HL-60/S4 treated with retinoic acid at 250 ng/mL for 4 days and 3 days (cell line): ENCODE results near the gene ICE2.

Experiments used
- in situ Hi-C: fragments of 300-500 bp; cut with MboI; formaldehyde crosslinking; loops from 2 replicates; pipeline ENCODE4 v1.7.0; 2022; ENCODE audit warnings: low sequenced_read_pairs

ICE2 gene

DNA sequence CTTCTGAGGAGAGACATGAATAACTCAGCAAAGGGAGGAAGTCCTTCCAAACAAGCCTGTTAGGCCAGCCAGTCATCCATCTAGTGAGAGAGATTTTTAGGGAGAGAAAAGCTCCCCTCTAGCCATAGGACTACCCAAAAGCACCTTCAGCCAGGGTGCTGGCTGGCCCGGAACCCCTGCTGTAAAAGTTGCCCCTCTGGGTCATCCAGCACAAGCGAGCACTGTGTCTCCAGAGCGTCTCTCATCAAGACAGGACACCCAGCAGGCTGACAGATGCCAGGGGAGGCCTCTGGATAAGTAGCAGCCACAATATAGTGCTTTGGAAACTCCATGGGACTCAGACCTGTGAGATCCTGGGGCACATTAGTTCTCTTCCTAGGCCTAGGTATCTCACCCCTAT, 105.6 kb downstream of the ICE2 start:
- in situ Hi-C loops: no loop called here

DNA sequence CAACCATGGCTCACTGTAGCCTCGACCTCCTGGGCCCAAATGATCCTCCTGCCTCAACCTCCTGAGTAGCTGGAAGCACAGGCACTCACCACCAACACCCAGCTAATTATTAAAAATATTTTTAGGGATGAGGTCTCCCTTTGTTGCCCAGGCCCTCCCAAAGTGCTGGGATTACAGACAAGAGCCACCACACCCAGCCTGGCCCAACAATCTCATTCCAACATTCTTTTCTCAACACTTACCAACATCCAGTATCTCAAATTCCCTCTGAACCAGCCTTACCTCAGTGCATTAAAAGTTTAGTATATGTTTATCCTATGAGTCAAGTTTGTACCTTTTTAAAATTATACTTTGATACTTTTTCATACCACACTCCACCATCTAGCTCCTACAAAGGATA, 106.2 kb downstream of the ICE2 start:
- in situ Hi-C loops: no loop called here

DNA sequence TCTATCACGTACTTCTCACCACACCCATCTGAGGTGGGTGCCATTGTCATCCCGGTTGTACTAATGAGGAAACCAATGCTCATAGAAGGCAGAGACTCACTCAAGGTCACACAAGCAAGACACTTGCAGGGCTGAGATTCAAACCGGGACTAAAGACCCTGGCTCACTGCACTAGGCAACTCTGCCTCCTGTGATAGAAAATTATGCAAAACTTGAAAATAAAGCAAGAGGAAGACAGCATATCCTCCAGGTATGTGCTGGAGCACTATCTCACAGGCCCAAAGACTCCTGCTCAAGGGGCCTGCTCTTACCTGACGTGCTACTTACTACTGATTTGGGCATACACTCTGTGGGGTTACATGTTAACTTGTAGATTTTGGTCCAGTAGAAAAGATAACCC, 106.7 kb downstream of the ICE2 start:
- in situ Hi-C loops: no loop called here

DNA sequence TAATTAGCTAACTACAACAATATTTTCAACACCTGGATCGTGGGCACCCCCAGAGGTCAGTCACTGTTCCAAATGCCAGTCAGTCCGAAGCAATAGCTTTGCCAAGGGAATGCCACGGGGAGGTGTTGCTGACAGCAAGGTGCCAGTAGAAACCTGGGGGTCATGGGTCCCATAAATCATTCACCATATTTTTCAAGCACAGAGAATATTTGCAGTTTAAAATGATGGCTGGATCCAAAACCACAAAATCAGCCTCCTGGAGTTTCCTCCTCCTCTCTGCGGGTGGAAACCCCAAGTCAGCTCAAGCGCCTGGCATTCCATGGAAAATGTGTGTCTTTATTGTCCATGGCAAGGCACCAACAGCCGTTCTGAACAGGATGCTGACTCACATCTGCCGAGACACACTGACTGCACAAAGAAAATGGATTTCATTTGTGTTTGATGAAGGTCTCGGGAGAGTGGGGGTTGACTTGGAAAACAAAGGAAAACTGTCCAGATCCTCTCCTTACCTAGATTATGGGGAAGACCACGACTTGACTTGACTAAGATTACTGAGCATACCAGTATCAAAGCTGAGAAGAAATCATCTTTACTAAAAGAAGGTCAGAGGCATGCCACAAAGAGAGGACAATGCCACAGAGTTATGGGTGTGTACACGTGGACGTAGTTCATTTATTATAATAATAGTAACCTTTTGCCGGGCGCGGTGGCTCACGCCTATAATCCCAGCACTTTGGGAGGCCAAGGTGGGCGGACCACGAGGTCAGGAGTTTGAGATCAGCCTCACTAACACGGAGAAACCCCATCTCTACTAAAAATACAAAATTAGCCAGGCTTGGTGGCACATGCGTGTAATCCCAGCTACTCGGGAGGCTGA, 107.5 kb downstream of the ICE2 start:
- in situ Hi-C loops: no loop called here

DNA sequence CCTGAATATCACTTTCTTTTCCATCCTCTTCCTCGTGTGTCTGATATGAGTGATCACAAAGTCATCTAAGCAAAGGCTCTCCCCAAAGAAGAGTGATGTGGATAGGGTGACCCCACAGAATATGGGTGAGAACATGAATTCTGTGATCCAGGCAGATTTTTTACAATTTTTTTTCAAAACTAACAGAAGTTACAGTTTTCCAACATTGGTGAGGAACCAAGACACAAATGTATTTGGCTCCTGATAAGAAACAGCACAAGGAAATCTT, 108.1 kb downstream of the ICE2 start:
- in situ Hi-C loops: no loop called here

DNA sequence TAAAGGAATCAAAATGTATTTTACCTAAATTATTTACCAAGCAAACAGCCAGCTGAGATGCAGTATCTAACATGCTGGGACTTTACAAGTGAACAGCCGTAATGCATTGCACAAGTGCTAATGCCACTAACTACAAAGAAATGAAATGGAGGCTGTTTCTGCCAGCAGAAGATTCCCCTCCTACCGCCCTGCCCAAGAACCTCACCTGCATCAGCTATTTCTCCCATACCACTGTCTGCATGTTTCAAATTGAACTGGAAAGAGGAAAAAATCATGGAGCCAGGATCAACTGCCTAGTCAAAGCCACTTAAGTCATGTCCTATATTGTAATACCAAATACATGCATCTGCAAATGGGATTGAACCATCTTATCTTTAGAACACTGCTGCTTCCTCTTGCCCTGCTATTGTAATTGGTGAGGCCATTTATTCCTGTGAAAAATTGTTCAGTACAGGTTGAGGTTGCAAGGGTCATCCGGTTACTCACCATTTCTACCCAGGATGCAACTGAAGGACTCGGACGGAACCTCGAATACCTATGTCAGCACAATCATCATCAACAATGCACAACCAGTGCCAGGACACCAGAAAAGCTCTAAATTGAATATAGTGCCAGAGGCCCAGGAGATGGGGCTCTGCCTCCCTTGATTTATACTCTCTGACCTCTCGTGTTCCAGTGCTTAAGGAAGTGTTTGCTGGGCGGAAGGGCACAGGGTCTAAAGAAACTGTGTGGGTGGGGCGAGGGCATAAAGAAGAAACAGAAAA, 108.7 kb downstream of the ICE2 start:
- in situ Hi-C loops: no loop called here

DNA sequence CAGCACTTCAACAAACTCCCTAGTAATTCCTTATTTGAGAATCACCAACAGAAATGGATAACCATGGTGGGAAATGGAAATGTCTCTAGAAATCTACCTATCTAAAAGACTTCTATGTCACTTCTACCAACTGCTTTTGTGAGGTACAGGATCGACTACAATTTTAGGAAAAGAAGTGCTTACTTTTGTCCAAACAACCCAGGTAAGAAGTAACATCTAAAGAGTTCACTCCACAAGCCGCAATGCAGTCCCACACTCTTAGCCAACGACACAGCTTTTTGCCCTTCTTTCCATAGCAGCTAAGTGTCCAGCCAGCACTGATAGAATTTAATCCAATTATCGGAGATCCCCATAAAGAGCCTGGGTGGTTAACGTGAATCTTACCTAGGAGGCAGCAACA, 109.2 kb downstream of the ICE2 start:
- in situ Hi-C loops: no loop called here
